PFSK-1 (cell line): ENCODE data around the gene E2F1.

Source experiments
- POLR2AphosphoS5 ChIP-seq: IDR thresholded peaks from 2 replicates; pipeline ENCODE4 v1.6.1; 2012; ENCODE audit warnings: low read depth, mild to moderate bottlenecking, control low read depth, low read length, moderate library complexity
- SIN3A ChIP-seq: IDR thresholded peaks from 2 replicates; pipeline ENCODE4 v1.6.1; 2012; ENCODE audit warnings: mild to moderate bottlenecking, low read length, moderate library complexity, borderline replicate concordance; ENCODE audit not compliant: insufficient read depth
- TAF1 ChIP-seq: IDR thresholded peaks from 2 replicates; pipeline ENCODE4 v1.6.1; 2012; ENCODE audit warnings: low read length, control low read depth, borderline replicate concordance; ENCODE audit not compliant: insufficient read depth
- TF ChIP-seq, protein P1 (sequence below), 2 experiments: IDR thresholded peaks; 2 replicates each; pipeline versions ENCODE4 v1.6.1 to v1.8.0; 2011 to 2012; ENCODE audit warnings: low read depth in 2 of 2, low read length in 2 of 2, control low read depth in 1 of 2, inconsistent platforms in 1 of 2, mild to moderate bottlenecking in 1 of 2, moderate library complexity in 1 of 2; ENCODE audit not compliant: insufficient read depth in 1 of 2

DNA sequence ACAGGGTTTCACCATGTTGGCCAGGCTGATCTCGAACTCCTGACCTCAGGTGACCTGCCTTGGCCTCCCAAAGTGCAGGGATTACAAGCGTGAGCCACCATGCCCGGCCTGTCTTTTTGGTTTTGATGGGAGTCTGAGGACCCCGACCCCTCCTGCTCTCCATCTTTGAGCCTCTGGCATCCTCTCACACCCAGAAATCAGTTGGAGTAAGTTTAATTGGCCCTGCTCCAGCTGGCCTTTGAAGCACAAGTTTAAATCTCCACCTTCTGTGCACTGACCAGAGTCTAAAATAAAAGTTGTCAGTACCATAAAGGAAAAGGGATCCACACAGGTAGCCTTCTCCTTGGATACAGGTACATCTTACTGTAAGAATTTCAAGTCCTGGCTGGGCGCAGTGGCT is 40.0 kb downstream of the E2F1 start:
- TF ChIP-seq, protein P1, sequence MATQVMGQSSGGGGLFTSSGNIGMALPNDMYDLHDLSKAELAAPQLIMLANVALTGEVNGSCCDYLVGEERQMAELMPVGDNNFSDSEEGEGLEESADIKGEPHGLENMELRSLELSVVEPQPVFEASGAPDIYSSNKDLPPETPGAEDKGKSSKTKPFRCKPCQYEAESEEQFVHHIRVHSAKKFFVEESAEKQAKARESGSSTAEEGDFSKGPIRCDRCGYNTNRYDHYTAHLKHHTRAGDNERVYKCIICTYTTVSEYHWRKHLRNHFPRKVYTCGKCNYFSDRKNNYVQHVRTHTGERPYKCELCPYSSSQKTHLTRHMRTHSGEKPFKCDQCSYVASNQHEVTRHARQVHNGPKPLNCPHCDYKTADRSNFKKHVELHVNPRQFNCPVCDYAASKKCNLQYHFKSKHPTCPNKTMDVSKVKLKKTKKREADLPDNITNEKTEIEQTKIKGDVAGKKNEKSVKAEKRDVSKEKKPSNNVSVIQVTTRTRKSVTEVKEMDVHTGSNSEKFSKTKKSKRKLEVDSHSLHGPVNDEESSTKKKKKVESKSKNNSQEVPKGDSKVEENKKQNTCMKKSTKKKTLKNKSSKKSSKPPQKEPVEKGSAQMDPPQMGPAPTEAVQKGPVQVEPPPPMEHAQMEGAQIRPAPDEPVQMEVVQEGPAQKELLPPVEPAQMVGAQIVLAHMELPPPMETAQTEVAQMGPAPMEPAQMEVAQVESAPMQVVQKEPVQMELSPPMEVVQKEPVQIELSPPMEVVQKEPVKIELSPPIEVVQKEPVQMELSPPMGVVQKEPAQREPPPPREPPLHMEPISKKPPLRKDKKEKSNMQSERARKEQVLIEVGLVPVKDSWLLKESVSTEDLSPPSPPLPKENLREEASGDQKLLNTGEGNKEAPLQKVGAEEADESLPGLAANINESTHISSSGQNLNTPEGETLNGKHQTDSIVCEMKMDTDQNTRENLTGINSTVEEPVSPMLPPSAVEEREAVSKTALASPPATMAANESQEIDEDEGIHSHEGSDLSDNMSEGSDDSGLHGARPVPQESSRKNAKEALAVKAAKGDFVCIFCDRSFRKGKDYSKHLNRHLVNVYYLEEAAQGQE (IDR thresholded peaks at IDR 0.05; ENCODE audit: insufficient read depth in 1 of 2, low read depth in 2 of 2, low read length in 2 of 2) = no peak
- no peak for TF ChIP-seq POLR2AphosphoS5
- TF ChIP-seq TAF1 = no peak
- no peak for TF ChIP-seq SIN3A
